ENCODE measurements around the gene EXOC6B.
"Not testable (repeated sequence)": the region's sequence is repeated elsewhere in the genome, so short reads cannot be mapped to it uniquely, and the experiment has no call there.

DNA sequence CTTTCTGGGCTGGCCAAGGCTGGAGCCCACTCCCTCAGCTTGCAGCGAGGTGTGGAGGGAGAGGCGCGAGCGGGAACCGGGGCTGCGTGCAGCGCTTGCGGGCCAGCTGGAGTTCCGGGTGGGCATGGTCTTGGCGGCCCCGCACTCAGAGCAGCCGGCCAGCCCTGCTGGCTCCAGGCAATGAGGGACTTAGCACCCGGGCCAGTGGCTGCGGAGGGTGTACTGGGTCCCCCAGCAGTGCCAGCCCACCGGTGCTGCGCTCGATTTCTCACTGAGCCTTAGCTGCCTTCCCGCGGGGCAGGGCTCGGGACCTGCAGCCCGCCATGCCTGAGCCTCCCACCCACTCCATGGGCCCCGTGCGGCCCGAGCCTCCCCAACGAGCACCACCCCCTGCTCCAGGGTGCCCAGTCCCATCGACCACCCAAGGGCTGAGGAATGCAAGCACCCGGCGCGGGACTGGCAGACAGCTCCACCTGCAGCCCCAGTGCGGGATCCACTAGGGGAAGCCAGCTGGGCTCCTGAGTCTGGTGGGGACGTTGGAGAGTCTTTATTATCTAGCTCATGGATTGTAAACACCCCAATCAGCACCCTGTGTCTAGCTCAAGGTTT lies 404.0 kb downstream of the EXOC6B start:
- TF ChIP-seq, protein P1, sequence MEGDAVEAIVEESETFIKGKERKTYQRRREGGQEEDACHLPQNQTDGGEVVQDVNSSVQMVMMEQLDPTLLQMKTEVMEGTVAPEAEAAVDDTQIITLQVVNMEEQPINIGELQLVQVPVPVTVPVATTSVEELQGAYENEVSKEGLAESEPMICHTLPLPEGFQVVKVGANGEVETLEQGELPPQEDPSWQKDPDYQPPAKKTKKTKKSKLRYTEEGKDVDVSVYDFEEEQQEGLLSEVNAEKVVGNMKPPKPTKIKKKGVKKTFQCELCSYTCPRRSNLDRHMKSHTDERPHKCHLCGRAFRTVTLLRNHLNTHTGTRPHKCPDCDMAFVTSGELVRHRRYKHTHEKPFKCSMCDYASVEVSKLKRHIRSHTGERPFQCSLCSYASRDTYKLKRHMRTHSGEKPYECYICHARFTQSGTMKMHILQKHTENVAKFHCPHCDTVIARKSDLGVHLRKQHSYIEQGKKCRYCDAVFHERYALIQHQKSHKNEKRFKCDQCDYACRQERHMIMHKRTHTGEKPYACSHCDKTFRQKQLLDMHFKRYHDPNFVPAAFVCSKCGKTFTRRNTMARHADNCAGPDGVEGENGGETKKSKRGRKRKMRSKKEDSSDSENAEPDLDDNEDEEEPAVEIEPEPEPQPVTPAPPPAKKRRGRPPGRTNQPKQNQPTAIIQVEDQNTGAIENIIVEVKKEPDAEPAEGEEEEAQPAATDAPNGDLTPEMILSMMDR (IDR thresholded peaks at IDR 0.05 in 4 of 5, conservative IDR thresholded peaks at IDR 0.05 in 1 of 5) = not testable (repeated sequence)
- not testable (repeated sequence) for TF ChIP-seq POLR2A (IDR thresholded peaks at IDR 0.05)

Measured in gastrocnemius medialis (tissue), 4 donors.